NCI-H446 (cell line): Measurements from ENCODE around the gene HGFAC.

Source experiments
- DNase-seq, 2 experiments: peaks; one replicate each; lab custom pipeline; 2025; lab: John Stamatoyannopoulos, UW

HGFAC gene

DNA sequence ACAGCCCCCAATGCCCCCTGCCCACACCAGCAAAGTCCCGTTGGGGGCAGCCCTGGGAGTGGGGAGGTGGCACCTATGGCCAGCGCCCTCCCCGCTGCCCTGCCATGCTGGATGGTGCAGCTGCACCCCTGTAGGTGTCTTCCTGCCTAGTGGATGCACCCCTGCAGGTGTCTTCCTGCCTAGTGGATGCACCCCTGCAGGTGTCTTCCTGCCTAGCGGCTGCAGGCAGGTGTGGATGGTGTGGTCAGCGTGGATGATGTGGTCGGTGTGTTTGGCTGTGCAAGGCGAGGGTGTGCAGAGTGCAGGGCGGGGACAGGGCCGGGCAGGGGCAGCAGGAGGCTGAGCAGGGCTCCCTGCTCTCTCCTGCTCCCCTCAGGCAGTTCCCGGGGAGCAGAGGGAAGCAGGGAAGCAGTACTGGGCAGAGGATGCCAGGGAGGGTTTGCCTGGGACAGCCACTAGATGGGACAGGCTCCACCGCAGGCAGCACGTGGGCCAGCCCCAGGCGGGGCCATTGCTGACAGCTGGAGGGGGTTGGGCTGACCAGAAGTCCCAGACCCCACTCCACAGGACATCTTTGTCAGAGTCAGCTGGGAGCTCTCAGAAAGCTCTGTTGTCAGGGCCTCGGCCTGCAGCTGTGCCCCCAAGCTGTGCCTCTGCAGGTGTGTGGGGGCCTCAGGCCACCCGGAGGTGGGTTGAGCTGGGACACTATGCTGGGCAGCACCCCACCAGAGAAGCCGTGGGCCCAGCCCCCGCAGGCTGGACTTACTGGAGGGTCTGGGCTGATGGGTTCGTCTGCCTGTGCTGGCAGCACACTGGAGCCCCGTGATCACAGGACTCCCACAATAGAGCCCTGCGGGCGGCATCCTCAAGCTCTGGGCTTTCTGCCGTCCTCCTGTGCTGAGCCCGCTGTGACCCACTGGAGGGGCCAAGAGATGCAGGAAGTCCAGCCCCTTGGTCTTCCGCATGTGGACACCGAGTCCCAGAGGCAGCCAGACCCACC is 45.1 kb downstream of the HGFAC start:
- DNase-seq: no peak

- no peak for DNase-seq
These were observed 46.1 kb downstream of the HGFAC start for GRCh38 chr4:3487861-3488260.

- no peak for DNase-seq
These were observed 47.1 kb downstream of the HGFAC start for GRCh38 chr4:3488820-3489219.

DNA sequence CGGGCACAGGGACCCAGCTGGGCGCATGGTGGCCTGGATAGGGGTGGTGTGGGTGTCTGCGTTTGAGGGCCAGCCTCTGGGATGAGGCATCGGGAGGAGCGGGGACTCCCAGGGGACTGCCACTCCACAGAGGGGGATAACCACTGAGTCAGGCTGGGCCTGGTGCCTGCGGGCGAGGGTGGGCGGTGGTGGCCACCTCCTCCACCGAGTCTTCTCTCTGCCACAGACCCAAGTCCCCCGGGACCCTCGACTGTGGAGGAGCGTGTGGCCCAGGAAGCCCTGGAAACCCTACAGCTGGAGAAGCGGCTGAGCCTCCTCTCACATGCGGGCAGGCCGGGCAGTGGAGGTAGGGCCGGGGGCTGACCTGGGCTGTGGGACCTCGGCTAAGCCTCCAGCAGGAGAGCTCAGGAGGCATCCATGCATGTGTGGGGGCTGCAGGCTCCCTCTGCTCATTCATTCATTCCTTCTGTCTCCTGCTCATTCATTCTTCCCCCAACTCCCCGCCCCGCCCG is 47.7 kb downstream of the HGFAC start:
- no peak for DNase-seq

GRCh38 chr4:3491681-3492405 is 50.1 kb downstream of the HGFAC start:
- no peak for DNase-seq

- DNase-seq: no peak
These were observed 51.3 kb downstream of the HGFAC start for GRCh38 chr4:3492741-3493719.

DNA sequence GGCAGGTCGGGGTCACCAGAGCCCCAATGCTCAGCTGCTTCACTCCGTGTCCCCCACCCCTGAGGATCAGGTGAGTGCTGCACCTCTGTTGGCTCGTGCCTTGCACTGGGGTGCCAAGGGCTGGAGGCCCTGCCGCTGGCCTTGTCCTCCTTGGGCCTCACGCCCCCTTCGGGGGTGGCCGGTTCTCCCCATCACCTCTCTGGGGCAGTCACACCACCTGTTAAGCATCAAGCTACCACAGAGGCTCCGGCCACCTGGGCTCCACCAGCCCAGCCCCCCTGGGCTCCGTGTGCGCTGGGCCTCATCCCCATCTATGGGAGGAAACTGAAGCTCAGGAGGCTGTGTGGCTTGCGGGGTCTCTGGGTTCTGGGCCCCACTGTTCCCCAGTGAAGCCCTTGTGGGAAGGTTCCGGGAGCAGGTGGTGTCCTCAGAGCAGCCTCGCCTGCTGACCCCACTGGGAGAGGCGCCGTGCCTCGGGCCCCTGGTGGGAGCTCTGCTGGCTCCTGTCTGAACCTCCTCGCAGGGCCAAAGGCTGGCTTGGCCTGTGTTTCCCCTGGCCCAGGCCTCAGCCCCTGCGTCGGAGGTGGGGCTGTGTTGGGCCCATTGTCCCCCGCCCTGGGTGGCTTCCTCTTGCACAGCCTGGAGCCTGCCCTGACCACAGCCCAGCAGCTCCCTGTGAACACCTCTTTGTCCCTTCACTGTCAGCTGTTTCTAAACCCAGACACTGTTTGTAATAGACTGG is 52.1 kb downstream of the HGFAC start:
- DNase-seq: no peak

- DNase-seq: no peak
These were observed 52.7 kb downstream of the HGFAC start for GRCh38 chr4:3494462-3494871.

- DNase-seq: no peak
These were observed 53.6 kb downstream of the HGFAC start for GRCh38 chr4:3495204-3495975.

- DNase-seq: no peak
These were observed 54.3 kb downstream of the HGFAC start for GRCh38 chr4:3496021-3496420.

- no peak for DNase-seq
These were observed 55.3 kb downstream of the HGFAC start for GRCh38 chr4:3497095-3497494.

- DNase-seq: no peak
These were observed 56.0 kb downstream of the HGFAC start for GRCh38 chr4:3497523-3498389.

- no peak for DNase-seq
These were observed 56.6 kb downstream of the HGFAC start for GRCh38 chr4:3498407-3498806.
